ENCODE data around the gene XAF1. TPM values are rescaled to one million over a fixed set of nuclear protein-coding genes. Genes with fewer than 3 reads are reported as not detected.
"Not testable (repeated sequence)": the region's sequence is repeated elsewhere in the genome, so short reads cannot be mapped to it uniquely, and the experiment has no call there.

Gene XAF1
- total and polyA plus RNA-seq, 5 donors = 22.5 to 43.9 (median 31.1) TPM

GRCh38 chr17:6753546-6753945 is 2.3 kb upstream of the XAF1 start:
- Histone ChIP-seq H3K4me3 (ENCODE audit: low read length) (no peak overlapping the region), H3K9me3 (ENCODE audit: control insufficient read depth, low read length) (no peaks in the 10 kb centered on the region), H3K27ac (ENCODE audit: low read length) (peak overlapping the region; percentile 97), H3K4me1 (ENCODE audit: control insufficient read depth, insufficient read depth, low read length) (peaks cover 13% of the 10 kb centered on the region), H3K27me3 (ENCODE audit: control insufficient read depth, insufficient read depth) (no peaks in the 10 kb centered on the region)
- ATAC-seq = no peak
- intact Hi-C loops (cut with DNase I) = no loop called here
- WGBS = 55% methylated on average over 6 of the region's 6 CpGs
- DNase-seq = no peak

GRCh38 chr17:6755281-6755680 is 565 bp upstream of the XAF1 start:
- peak; percentile 81 to 90 (median 90) for DNase-seq
- Histone ChIP-seq H3K4me3 (ENCODE audit: low read length) (peak overlapping the region; percentile 63), H3K27ac (ENCODE audit: low read length) (peak overlapping the region; percentile 83), H3K4me1 (ENCODE audit: control insufficient read depth, insufficient read depth, low read length) (peaks cover 13% of the 10 kb centered on the region), H3K27me3 (ENCODE audit: control insufficient read depth, insufficient read depth) (no peaks in the 10 kb centered on the region), H3K9me3 (ENCODE audit: control insufficient read depth, low read length) (no peaks in the 10 kb centered on the region)
- intact Hi-C loops (cut with DNase I) = no loop called here
- WGBS = 32% methylated on average over 5 of the region's 5 CpGs
- peak; percentile 60 to 70 for ATAC-seq

DNA sequence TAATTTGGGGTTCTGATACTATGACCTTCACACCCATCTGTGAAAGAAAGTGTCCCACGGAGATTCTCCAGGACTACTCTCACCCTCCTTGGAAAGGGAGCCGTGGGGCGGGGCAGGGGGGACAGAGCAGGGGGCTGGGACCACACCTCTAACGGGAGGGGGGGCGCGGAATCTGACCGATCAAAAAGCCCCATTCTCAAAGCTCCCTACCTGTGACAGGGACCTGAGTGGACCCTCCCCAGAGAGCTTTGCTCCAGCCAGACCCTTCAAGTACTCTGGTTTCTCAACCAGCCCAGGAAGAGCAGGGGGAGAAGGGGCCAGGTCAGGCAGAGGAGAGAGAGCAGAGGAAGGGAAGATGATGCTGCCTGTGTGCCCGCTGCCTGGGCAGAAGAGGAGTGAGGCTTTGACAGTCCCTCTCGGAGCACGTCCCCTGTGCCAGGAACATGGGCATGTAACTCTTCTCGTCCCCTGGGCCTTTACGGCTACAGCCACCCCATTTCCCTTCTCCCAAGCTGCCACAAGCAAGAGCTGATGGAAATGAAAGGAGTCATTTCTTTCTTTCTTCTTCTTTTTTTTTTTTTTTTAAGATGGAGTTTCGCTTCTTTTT is 682 bp downstream of the XAF1 start:
- ATAC-seq = no peak
- intact Hi-C loops (cut with DNase I) = no loop called here
- no peaks in the 10 kb centered on the region for H3K27me3 ChIP-seq (ENCODE audit: control insufficient read depth, insufficient read depth)

GRCh38 chr17:6757747-6758146 is 1.9 kb downstream of the XAF1 start:
- 85% methylated on average over 2 of the region's 2 CpGs for WGBS
- DNase-seq (no peak), ATAC-seq (no peak)
- Histone ChIP-seq H3K27ac (ENCODE audit: low read length) (no peak overlapping the region), H3K4me3 (ENCODE audit: low read length) (no peak overlapping the region), H3K27me3 (ENCODE audit: control insufficient read depth, insufficient read depth) (no peaks in the 10 kb centered on the region), H3K9me3 (ENCODE audit: control insufficient read depth, low read length) (no peaks in the 10 kb centered on the region), H3K4me1 (ENCODE audit: control insufficient read depth, insufficient read depth, low read length) (peaks cover 9% of the 10 kb centered on the region)
- intact Hi-C loops (cut with DNase I) = no loop called here

More for the DNA sequence above, 682 bp downstream of the XAF1 start:
- Histone ChIP-seq H3K4me3 (ENCODE audit: low read length) (peak overlapping the region; percentile 63), H3K4me1 (ENCODE audit: control insufficient read depth, insufficient read depth, low read length) (peaks cover 13% of the 10 kb centered on the region), H3K27ac (ENCODE audit: low read length) (peak overlapping the region; percentile 83), H3K9me3 (ENCODE audit: control insufficient read depth, low read length) (no peaks in the 10 kb centered on the region)
- 51% methylated on average over 13 of the region's 13 CpGs for WGBS
- no peak for DNase-seq

DNA sequence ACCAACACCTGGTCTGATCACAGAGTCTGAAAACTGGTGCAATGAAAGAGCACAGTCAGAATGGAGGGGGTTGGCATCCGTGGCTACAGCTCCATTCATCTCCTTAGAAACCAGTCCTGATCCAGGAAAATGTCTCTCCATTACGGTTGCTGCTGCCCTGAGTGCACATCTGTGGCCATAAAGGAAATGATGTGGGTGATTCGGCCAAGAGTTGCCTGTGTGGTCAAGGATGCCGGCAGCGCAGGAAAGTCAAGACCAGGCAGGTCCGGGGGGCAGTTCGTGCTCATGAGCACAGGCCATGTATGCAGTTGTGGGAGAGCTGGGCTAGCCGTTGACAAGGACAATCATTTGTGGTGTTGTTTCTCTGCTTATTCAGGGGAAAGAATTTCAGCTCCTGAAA is 5.9 kb downstream of the XAF1 start:
- 85% methylated on average over 8 of the region's 8 CpGs for WGBS
- Histone ChIP-seq H3K27ac (ENCODE audit: low read length) (no peak overlapping the region), H3K9me3 (ENCODE audit: control insufficient read depth, low read length) (no peaks in the 10 kb centered on the region), H3K4me1 (ENCODE audit: control insufficient read depth, insufficient read depth, low read length) (peaks cover 3% of the 10 kb centered on the region), H3K4me3 (ENCODE audit: low read length) (no peak overlapping the region), H3K27me3 (ENCODE audit: control insufficient read depth, insufficient read depth) (no peaks in the 10 kb centered on the region)
- DNase-seq (no peak), ATAC-seq (no peak)
- intact Hi-C loops (cut with DNase I) = no loop called here

DNA sequence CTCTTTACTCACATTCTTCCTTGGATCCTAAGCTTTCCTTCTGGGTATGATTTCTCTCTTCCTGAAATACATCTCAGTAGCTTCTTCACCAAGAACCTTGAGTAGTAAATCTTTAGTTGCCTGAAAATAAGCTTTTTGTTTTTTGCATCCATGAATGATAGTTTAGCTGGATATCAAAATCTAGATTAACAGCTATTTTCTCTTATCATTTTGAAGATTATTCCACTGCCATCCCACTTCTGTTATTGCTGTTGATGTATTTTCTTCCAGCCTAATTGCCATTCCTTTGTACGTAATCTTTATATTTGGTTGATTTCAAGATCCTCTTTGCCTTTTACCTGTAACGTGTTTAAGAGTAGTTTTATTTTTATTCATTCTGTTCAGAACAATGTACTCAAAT is 12.6 kb downstream of the XAF1 start:
- intact Hi-C loops (cut with DNase I) = no loop called here
- Histone ChIP-seq H3K9me3 (ENCODE audit: control insufficient read depth, low read length) (no peaks in the 10 kb centered on the region), H3K27ac (ENCODE audit: low read length) (no peak overlapping the region), H3K27me3 (ENCODE audit: control insufficient read depth, insufficient read depth) (no peaks in the 10 kb centered on the region), H3K4me3 (ENCODE audit: low read length) (no peak overlapping the region), H3K4me1 (ENCODE audit: control insufficient read depth, insufficient read depth, low read length) (no peaks in the 10 kb centered on the region)
- 94% methylated on average over 2 of the region's 2 CpGs for WGBS
- DNase-seq (no peak), ATAC-seq (no peak)

DNA sequence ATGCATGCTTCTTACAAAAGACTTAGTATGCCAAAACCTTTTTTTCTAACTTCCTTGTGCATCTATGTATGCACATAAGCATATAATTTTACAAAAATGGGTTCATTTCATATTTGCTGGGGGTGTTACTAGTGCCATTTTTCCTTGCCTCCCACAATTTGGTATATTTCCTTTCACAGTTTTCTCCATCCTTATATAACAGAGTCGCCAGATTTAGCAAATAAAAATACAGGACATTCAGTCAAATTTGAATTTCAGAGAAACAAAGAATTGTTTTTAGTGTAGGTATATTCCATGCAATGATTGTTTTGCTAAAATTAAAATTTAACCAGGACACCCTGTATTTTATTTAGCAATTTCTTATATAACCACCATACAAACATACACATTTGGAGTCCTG is 16.2 kb downstream of the XAF1 start:
- Histone ChIP-seq H3K4me3 (ENCODE audit: low read length) (no peak overlapping the region), H3K27me3 (ENCODE audit: control insufficient read depth, insufficient read depth) (no peaks in the 10 kb centered on the region), H3K4me1 (ENCODE audit: control insufficient read depth, insufficient read depth, low read length) (no peaks in the 10 kb centered on the region), H3K9me3 (ENCODE audit: control insufficient read depth, low read length) (no peaks in the 10 kb centered on the region), H3K27ac (ENCODE audit: low read length) (no peak overlapping the region)
- DNase-seq (no peak), ATAC-seq (no peak)
- WGBS = 86% methylated on average over 1 of the region's 1 CpG
- intact Hi-C loops (cut with DNase I) = no loop called here

DNA sequence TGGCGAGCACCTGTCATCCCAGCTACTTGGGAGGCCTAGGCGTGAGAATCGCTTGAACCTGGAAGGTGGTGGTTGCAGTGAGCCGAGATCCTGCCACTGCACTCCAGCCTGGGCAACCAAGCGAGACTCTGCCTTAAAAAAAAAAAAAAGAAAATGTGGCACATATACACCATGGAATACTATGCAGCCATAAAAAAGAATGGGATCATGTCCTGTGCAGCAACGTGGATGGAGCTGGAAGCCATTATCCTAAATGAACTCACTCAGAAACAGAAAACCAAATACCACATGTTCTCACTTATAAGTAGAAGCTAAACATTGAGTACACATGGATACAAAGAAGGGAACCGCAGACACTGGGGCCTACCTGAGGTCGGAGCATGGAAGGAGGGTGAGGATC is 19.1 kb downstream of the XAF1 start:
- WGBS = 94% methylated on average over 8 of the region's 8 CpGs
- H3K4me3 ChIP-seq (ENCODE audit: low read length); H3K9me3 ChIP-seq (ENCODE audit: control insufficient read depth, low read length); H3K27me3 ChIP-seq (ENCODE audit: control insufficient read depth, insufficient read depth); DNase-seq; intact Hi-C loops (cut with DNase I); ATAC-seq; H3K27ac ChIP-seq (ENCODE audit: low read length); H3K4me1 ChIP-seq (ENCODE audit: control insufficient read depth, insufficient read depth, low read length): not testable (repeated sequence)

- no peaks in the 10 kb centered on the region for H3K4me1 ChIP-seq (ENCODE audit: control insufficient read depth, insufficient read depth, low read length)
- no peak within 1 kb of the TSS for H3K4me3 ChIP-seq (ENCODE audit: low read length)
- intact Hi-C loops (cut with DNase I) = no loop called here
- H3K27me3 ChIP-seq (ENCODE audit: control insufficient read depth, insufficient read depth) = no peaks in the 10 kb centered on the region
- no peak within 1 kb of the TSS for H3K27ac ChIP-seq (ENCODE audit: low read length)
- H3K9me3 ChIP-seq (ENCODE audit: control insufficient read depth, low read length) = no peaks in the 10 kb centered on the region
- DNase-seq (peak; percentile 24 to 61 (median 39)), ATAC-seq (peak; percentile 62 to 77)
- 3% methylated on average over 49 of the region's 49 CpGs for WGBS
Measured at GRCh38 chr17:6775871-6776405, 20.1 kb downstream of the XAF1 start, which contains the start of gene FBXO39. FBXO39 (plus strand) TSS chr17:6776215; CDS start chr17:6779869, 3,654 bp downstream.

- H3K4me1 ChIP-seq (ENCODE audit: control insufficient read depth, insufficient read depth, low read length) = no peaks in the 10 kb centered on the region
- H3K27ac ChIP-seq (ENCODE audit: low read length) = no peak overlapping the region
- no peaks in the 10 kb centered on the region for H3K9me3 ChIP-seq (ENCODE audit: control insufficient read depth, low read length)
- no peak overlapping the region for H3K4me3 ChIP-seq (ENCODE audit: low read length)
- WGBS = 67% methylated on average over 2 of the region's 2 CpGs
- DNase-seq (no peak), ATAC-seq (no peak)
- no peaks in the 10 kb centered on the region for H3K27me3 ChIP-seq (ENCODE audit: control insufficient read depth, insufficient read depth)
- intact Hi-C loops (cut with DNase I) = no loop called here
Measured at GRCh38 chr17:6779411-6779810, 23.6 kb downstream of the XAF1 start.

DNA sequence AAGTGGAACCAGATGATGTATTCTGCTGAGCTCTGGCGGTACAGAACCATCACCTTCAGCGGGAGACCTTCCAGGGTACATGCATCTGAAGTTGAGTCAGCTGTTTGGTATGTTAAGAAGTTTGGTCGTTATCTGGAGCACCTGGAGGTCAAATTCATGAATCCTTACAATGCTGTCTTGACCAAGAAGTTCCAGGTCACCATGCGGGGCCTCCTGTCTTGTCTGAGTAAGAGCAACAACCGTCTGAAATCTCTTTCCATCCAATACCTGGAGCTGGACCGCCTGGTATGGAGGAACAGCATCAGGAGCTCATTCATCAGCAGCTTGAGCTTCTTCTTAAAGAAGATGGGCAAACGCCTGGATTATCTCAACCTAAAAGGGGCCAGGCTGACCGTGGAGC is 24.2 kb downstream of the XAF1 start:
- ATAC-seq = no peak
- Histone ChIP-seq H3K27ac (ENCODE audit: low read length) (no peak overlapping the region), H3K4me1 (ENCODE audit: control insufficient read depth, insufficient read depth, low read length) (no peaks in the 10 kb centered on the region), H3K27me3 (ENCODE audit: control insufficient read depth, insufficient read depth) (no peaks in the 10 kb centered on the region), H3K9me3 (ENCODE audit: control insufficient read depth, low read length) (no peaks in the 10 kb centered on the region), H3K4me3 (ENCODE audit: low read length) (no peak overlapping the region)
- no peak for DNase-seq
- intact Hi-C loops (cut with DNase I) = no loop called here
- 76% methylated on average over 8 of the region's 8 CpGs for WGBS

GRCh38 chr17:6780886-6781285 is 25.0 kb downstream of the XAF1 start:
- WGBS = 58% methylated on average over 3 of the region's 3 CpGs
- Histone ChIP-seq H3K27ac (ENCODE audit: low read length) (no peak overlapping the region), H3K27me3 (ENCODE audit: control insufficient read depth, insufficient read depth) (no peaks in the 10 kb centered on the region), H3K4me3 (ENCODE audit: low read length) (no peak overlapping the region), H3K9me3 (ENCODE audit: control insufficient read depth, low read length) (no peaks in the 10 kb centered on the region), H3K4me1 (ENCODE audit: control insufficient read depth, insufficient read depth, low read length) (no peaks in the 10 kb centered on the region)
- DNase-seq = no peak
- intact Hi-C loops (cut with DNase I) = no loop called here
- no peak for ATAC-seq
